NCI-H2227 treated with DMSO at 0.1 percent for 48 hours (cell line): ENCODE results near the gene ATXN3L.
A peak's percentile ranks its signal among the peaks of the same experiment; 100 is the strongest.

Experiments
- DNase-seq: peaks from one replicate; lab custom pipeline; 2025; lab: John Stamatoyannopoulos, UW

The ATXN3L gene

DNA sequence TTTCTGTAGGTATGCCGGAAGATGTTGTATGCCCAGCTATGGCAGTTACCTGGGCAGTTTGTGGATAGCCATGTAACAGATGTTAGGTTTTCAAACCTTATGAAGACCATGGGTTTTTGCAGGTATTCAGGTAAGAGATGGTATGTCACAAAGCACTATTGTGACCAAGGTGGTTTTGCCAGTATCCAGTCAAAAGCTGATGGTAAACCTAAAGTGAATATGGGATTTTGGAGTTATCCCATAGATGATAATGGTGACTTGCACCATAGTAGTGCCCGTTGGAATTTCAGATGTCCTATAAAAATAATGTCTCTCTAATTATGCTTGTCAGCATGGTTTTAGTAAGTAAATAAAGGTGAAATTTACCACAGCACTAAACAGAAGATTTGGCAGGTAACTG lies at the start of gene ATXN3L:
ATXN3L (minus strand) TSS at position 101 of the 400 bp plus-strand sequence. CDS start 119 bp downstream, outside the sequence.
- no peak for DNase-seq

DNA sequence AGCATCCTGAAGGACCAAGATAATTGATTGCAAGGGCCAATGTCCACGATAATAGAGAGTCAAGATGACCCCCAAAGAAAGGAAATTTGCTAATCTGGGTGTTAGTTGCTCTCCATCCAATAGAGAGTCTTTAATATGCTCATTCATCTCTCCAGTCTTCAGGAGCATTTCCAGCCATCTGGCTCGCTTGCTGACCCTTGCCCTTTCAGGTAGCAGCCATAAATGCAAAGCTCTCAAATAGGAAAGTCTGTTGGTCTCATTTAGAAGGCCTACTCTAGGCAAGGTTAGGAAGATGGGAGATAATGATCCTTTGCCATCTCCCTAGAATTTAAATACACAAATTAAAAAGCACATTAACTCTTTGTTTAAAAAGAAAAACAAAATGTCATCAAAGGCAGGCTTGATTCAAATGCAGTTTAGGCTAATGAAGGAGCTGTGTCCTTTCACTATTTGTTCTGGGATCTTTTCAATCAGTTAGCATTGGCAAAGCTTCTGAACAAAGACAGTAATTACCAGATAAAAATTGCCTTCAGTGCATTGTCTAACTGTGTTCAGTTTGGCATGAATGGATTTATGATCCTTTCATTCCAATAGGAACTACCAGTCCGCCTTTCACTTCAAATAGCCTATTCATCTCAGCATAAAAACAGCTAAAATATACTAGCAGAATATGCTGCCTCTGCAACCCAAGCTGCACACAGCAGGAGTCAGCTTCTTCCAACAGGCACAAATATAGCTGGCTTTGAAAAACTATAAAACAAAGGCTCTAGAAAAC lies 49.6 kb upstream of the ATXN3L start:
- peak; percentile 87 for DNase-seq

DNA sequence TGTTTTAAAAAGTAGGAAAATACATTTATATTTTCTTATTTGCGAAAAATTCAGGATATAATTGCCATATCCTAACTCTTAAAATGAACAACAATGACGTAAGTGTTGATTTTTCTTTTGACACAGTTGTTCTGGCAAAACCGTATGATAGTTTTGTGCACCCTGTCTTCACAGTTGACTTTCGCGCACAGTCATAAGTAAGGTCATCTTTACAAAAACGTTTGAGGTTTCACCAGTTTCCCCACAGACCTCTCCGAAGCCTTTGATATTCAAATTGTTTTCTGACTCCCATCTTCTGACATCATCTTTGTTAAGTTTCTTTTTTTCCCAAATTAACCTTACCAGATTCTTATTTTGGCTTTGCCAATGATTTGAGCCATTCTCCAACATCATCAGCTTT lies 48.1 kb upstream of the ATXN3L start:
- no peak for DNase-seq

DNA sequence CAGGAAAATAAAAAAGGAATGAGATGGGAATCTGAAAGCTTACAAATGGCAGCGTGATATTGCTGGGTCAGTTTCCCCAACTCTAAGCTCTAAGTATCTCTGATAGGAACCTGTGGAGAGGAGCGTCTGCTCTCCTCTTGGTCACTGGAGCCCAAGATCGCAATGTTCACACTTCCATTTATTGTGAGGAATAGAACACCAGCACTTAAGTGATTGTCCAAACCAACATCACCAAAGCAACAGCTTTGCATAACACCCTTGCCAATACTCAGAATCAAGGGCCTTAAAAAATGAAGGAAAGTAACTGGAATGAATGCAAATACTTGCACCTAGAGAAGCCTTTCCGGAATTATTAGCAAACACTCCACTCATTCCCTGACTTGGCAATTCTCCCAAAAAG lies 46.8 kb upstream of the ATXN3L start:
- DNase-seq = no peak

DNA sequence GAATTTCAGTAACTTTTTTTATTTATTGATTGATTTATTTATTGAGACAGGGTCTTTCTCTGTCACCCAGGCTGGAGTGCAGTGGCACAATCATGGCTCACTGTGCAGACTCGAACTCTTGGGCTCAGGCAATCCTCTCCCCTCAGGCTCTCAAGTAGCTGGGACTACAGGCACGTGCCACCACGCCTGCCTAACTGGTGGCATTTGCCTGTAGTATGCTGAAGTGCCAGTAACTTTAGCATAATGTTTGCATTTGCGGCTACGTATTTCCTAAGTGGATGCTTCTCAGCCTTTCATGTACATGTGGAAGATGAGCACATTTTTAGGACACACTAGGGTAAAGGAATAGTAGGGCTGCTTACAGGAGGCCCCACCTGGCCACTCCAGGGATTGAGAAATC lies 45.3 kb upstream of the ATXN3L start:
- DNase-seq = no peak

DNA sequence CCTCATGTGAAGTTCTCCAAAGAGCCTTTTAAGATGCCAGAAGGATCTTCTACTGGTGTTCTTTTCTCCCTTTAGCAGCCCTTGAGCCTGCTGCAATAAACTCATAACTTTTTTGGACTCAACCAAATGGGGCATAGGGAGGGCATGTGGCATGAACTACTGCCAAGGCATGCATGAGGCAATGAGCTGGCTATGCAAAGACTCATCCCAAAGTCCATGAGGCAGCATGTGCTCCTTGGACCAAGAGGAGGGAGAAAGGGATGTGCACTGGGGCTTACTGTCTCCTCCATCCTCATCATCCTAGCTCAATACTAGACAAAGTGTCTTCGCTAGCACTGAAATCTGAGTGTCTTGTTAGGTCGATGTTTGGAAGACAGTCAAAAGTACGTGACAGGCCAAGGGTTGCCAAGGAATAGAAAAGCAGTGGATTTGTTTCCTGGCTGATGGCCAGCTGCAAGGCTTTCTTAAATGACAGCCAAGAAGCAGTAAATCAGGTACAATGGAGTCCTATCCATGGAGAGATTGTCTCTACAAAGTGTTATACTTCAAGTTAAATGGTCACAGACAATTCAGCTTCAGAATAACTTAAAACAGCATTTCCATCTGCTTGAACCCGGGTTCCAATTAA lies 44.5 kb upstream of the ATXN3L start:
- no peak for DNase-seq

DNA sequence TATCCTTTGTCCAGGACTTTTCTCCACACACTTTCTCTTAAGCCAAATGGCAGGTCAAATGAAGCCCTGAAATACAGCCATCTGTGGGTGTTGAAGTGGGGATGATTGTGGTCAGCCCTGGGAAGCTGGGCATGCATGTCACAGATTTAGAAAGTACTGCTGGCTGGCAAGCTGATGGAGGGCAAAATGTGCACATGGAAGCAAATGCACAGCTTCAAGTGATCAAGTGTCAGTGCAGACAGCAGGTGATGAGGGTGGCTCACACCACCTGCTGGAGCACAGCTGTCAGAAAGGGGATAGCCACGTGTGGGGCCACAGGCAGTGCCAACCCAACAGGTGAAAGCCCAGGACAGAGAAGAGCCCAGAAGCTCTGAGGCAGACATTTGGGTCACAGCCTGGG lies 40.3 kb upstream of the ATXN3L start:
- no peak for DNase-seq

DNA sequence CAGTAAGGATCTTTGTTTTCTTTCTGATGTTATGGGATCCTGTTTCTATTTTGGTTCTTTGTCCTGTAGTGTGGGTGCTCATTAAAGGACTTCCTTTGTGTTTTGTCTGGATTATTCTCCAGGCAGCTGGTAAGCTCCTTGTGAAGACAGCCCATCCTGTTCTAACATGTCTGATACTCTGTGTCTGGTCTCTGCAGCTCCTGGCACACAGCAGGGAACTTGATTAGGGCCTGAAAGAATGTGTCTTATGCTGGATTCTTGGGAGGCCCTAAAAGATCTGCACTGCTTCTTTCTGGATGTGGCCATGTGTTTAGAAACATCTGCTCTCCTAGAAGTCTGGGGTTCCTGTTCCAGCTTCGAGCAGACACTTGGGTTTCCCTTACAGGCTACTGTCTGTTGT lies 38.1 kb upstream of the ATXN3L start:
- no peak for DNase-seq

DNA sequence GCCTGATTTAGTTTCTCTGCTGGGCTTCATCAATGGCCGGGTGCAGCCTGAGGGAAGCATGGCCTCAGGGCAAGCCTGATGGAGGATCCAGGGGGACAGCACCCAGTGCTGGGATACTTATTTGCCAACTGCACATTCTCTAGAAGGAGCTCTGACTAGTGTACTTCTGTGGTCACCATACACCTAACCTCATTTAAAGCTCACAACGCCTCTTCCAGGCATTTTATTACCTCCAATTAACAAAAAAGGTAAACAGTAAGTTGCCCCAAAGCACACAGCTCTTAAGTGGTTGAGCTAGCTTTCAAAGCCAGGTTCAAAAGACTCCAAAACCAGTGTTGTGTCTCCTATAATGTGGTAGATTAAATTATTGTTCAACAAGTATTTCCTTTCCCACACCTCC lies 26.8 kb upstream of the ATXN3L start:
- no peak for DNase-seq

DNA sequence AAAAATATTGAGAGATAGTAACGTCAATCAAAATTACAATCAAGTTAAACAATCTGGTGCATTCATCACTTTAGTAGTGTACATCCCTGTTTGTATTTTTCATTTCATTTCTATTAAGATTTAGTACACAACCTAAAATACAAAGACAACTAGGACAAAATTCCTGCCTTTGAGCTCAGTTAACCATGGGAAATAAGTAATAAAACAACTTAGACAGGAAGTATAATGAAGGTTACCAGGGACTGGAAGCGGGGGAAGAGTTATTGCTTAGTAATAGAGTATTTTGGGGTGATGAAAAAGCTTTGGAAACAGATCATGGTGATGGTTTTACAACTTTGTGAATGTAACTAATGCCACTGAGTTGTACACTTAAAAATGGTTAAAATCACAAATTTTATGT lies 25.6 kb upstream of the ATXN3L start:
- no peak for DNase-seq

DNA sequence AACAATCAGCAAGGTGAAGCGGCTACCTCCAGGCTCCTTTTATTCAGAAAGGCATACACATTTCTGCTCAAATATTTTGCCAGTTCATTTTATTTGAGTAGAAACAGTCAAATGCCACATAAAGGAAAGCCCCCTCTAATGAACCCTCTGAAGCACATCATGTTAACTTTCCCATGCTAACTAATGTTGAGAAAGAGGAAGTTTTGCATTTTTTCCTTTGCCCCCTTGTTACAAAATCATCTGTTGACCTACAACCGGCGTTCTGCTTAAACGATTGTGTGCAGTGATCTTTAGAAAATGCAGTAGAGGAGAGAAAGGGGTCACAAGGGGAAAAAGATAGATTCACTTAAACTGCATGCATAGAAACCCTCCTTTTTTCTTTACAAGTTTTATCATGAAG lies 25.2 kb upstream of the ATXN3L start:
- no peak for DNase-seq

DNA sequence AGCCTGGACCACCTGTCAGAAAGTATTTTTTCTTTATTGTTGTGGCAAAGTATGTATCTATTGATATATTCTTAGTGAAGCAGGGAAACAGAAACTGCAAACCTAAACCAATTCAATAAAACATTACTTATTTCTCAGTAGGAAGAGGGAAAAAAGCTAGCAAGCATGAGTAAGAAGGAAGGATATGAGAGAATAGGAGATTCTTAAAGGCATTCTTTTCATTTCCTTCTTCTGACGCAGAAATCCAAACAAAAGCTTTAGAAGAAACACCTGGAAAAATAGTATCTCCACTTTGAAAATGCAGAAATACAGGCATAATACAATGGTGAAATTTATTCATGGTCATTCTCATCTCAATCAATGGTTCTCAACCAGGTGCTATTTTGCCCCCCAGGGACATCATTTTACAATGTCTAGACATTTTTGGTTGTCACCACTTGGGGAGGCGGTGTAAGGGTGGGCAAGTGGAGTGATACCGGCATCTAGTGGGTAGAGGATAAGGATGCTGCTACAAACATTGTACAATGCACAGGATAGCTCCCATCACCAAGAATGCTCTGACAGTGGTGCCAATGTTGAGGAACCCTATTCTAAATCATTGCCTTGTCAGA lies 21.7 kb upstream of the ATXN3L start:
- no peak for DNase-seq

DNA sequence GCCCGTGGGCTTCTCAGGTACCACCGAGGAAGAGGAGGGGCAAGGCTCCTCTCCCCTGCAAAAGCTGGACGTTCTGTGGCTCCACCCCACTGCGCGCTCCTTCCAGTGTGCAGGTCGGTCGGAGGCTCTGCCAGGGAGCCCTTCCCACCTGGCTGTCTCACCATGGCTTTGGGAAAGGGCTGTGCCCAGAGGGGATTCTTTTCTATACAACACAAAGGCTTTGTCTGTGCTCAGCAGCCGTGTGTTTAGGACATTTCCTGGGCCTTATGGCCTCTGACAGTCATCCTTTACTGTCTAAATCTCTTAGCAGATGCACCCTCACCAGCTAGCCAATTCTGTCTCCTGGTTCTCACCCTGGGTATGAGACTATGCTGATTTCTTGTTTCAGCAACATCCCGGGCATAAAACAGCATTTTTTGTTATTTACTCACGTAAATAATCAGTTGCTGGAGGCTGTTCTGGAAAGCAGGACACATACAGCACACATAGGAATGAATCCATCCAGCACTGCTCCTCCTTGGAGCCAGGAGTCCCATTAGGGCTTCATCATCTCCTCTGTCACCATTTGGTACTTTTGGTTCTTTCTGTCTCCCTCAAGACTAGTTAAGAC lies 20.4 kb upstream of the ATXN3L start:
- DNase-seq = no peak

DNA sequence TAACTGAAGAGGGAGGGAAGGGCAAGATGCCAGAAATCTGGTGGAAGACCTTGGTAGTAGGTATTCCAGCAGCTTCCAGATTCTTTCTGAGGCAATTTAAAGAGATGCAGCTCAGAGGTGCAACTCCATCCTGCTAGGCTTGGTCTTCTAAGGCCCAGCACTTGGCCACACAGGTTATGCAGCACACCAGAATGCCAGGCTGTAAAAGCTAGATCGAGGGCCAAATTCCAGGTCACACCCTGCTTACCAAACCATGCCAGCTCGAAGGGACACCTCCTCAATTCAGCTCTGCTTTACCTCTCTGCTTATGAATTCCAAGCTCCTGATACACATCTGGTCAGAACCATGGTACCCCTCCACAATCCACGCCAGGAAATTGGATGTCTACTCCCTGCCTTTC lies 19.8 kb upstream of the ATXN3L start:
- no peak for DNase-seq

DNA sequence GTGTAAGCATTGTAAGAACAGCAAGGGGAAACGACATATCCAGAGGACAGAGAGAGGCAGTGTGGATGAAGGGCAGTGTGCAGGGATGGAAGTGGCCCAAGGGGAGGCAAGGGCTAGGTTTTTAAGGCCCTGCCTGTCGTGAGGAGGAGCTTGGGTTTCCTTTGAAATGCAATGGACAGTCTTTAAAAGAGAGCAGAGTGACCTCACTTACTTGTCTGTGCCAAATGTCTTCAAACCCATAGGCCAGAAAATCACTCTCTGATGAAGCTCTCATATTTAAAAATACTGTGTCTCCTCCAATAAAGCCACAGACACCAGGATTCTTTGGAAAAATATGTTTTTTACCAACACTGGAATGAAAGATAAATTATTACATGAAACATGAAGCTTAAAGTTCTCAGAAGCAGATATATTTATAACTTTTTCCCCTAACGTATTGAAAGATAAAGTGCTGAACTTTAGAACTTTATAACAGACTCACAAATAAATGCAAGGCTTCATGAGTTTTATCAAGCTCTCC lies 19.2 kb upstream of the ATXN3L start:
- DNase-seq = no peak

DNA sequence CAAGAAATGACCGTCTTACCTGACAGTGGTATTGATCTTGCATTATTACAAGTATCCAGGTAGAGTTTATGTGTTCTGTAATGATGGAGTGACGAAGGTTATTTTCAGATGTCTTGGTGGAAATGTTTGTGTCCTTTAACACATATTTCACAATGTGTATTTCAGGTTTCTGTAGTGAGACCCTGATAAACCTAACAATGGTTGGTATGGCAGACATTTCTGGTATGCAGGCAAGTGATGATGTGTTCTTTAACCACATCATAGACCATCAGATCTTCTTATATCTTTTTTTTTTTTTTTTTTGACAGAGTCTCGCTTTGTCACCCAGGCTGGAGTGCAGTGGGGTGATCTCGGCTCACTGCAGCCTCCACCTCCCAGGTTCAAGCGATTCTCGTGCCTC lies 14.6 kb upstream of the ATXN3L start:
- DNase-seq = no peak

DNA sequence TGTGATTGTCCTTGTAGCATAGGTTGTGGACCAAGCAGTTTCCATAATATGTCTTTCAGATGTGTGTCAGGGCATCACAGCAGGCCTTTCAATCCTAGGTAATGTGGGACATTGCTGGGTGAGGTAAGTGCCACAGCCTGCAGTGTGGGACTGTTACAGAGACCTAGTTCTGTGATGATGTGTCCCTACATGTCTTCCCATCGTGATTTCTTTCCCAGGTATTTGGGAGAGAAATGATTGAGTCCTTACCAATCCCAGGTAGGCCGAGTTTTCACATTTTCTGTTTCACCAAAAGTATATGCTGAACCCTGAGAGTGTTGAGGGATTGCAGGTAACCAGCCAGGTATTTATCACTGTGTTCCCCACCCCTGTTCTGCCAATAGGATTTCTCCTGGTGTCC lies 10.6 kb upstream of the ATXN3L start:
- DNase-seq = no peak

DNA sequence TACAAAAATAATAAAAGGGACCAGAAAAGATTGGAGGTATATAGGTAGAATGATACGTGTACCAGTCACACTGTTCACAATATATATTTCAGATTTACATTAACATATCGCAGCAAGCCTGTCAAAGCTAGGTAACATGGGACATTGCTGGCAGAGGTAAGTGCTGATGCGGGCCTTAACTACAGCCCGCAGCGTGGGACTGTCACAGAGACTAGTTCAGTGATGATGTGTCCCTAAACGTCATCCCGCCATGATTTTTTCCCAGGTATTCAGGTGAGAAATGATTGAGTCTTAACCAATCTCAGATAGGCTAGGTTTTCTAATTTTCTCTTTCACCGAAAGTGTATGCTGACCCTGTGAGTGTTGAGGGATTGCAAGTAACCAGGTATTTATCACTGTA lies 7.8 kb upstream of the ATXN3L start:
- no peak for DNase-seq

DNA sequence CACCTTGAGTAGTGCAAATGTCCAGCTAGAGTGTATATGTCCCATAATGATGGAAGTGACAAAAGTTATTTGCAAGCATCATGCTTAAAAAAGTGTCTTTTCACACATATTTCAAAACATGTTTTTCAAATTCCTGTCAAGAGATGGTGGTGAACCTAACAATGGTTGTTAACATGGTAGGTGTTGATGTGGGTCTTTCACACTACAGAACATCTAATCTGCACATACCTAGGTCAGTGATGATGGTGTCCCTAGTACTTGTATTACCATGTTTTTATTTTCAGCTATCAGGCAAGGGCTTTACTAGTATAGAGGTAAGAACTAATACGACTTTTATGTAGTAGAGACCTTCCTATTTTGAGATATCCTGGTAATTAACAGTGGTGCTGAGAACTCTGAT lies 3.4 kb upstream of the ATXN3L start:
- DNase-seq = no peak

DNA sequence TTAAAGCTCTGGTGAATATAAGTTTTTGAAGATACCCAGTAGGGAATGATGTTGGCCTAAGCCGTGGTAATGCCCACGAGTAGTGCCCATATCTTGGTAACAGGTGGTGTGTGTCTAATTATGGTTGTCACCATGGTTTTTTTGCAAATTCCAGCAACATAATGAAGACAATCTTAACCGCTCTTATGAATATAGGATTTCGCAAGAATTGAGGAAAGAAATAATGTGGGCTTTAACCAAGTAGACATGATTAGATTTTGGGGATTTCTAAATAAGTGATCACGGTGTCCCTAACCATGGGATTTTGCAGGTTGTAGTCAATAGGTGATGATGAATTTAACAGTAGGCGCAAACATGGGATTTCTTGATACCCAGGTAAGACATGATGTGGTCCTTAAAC lies 2.5 kb downstream of the ATXN3L start:
- no peak for DNase-seq

DNA sequence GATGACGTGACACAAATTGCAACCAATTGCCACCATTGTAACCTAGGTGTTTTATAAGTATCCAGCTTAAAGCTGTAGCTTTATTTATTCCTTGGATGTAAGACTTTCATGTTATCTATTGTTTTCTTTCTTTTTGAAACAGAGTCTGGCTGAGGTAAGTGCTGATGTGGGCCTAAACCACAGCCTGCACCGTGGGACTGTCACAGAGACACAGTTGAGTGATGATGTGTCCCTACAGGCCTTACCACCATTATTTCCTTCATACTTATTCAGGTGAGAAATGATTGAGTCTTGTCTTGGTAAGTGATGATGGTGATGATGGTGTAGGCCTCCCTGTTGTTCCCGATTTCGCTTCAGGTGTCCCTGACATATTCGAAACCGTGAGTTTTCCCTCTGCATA lies 8.3 kb downstream of the ATXN3L start:
- DNase-seq = no peak

DNA sequence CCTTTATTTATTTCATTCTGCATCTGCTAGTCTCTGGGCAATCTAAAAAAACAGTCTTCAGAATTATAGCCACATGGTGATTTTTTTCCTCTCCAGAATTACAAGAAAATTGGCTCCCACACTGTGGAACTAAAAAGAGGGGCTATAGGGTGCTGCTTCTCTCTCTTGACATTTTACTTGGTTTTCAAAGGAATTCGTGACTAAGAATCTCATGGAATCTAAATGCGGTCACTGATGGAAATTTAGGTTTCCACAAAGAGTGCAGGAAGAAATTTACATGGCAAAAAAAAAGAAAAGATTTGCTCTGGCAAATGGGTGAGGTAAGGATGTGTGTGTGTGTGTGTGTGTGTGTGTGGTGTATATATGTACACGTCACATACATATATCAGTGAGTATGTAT lies 10.2 kb downstream of the ATXN3L start:
- no peak for DNase-seq

DNA sequence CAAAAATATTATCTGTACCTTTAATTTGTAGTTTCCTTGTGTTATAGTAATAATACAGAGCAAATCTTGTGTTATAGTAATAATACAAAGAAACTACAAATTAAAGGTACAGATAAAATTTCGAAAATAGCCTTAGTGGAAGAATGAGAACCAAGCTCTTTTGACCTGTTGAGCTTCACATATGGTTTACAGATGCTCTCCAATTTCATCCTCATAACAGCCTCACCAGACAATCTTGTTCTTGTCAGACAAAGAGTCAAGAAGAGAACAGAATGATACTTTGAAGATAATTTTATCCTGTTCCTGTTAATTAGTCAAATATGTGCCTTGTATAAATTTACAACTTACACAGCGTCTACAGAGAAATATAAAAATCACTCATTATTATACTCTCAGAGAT lies 12.8 kb downstream of the ATXN3L start:
- peak; percentile 53 for DNase-seq
